PC-3 (cell line): ENCODE results near the gene CALN1.

Source experiments
- CTCF ChIP-seq: fragments of 300-600 bp; sonication (generic); conservative IDR thresholded peaks from 2 replicates; pipeline ENCODE4 v1.5.1; 2017; ENCODE audit warnings: antibody characterized with exemption, low read depth, mild to moderate bottlenecking, low read length
- EZH2 ChIP-seq: fragments of 300-600 bp; sonication (generic); IDR thresholded peaks from one replicate; pipeline ENCODE4 v1.6.1; 2017; ENCODE audit warnings: antibody characterized with exemption, mild to moderate bottlenecking, low read length; ENCODE audit not compliant: unreplicated experiment
- EZH2phosphoT487 ChIP-seq: fragments of 300-600 bp; sonication (generic); IDR thresholded peaks from 2 replicates; pipeline ENCODE4 v1.6.1; 2018; ENCODE audit warnings: mild to moderate bottlenecking, antibody characterized with exemption, low read length, borderline replicate concordance

GRCh38 chr7:72152161-72153131 lies 259.7 kb downstream of the CALN1 start:
- TF ChIP-seq CTCF (no peak), EZH2 (no peak), EZH2phosphoT487 (no peak)
